HepG2 (cell line): ENCODE measurements around the gene MTOR.

Experiments used
- FOSL1 ChIP-seq: sonication (generic); formaldehyde crosslinking; IDR thresholded peaks from 2 replicates; pipeline ENCODE4 v1.9.0; 2021; ENCODE audit warnings: missing genetic modification reagents, borderline replicate concordance
- JUND ChIP-seq: sonication (generic); formaldehyde crosslinking; IDR thresholded peaks from 2 replicates; pipeline ENCODE4 v1.8.0; 2022; ENCODE audit warnings: mild to moderate bottlenecking, missing genetic modification reagents
- ZC3H4 ChIP-seq: sonication (generic); formaldehyde crosslinking; IDR thresholded peaks from 2 replicates; pipeline ENCODE4 v1.4.0; 2020; ENCODE audit warnings: missing genetic modification reagents, borderline replicate concordance
- ZKSCAN8 ChIP-seq: IDR thresholded peaks from 2 replicates; pipeline ENCODE4 v1.6.1; 2016; ENCODE audit warnings: borderline replicate concordance, missing genetic modification reagents, missing compliant biosample characterization
- ZNF674 ChIP-seq: sonication (generic); formaldehyde crosslinking; IDR thresholded peaks from 2 replicates; pipeline ENCODE4 v1.5.0; 2020; ENCODE audit warnings: low read depth, mild to moderate bottlenecking, missing genetic modification reagents
- TF ChIP-seq, protein P1 (sequence below): IDR thresholded peaks from 2 replicates; pipeline ENCODE4 v1.6.1; 2012; ENCODE audit warnings: inconsistent platforms

DNA sequence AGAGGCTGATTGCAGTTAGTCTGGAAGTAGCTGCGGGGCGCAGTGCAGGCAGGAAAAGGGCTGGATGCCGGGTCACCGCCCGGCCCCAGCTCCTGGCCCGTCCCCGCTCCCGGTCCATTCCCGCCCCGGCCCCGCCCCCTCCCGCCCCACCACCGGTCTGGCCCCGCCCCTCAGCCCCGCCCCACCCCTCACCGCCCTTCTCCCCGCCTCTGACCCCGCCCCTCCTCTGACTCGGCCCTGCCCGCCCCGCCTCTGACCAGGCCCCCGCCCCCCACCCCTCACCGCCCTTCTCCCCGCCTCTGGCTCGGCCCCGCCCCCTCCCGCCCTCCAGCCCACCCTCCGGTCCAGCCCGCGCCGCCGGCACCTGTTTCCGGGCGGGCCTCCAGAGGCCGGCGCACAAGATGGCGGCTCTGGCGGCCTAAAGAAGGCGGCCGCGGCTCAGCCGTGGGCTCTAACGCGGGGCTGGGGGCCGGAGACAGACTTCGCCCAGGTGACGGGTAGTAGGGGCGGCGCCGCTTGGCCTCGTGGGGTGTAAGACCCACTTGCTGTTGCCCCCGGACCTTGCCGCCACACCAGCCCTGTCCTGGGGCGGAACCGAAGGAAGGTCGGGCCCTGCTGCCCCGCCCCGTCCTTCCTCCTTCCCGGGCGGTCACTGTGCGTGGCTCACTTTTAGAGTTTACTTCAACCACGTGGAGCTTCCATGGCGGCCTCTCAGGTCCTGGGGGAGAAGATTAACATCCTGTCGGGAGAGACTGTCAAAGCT, 10.7 kb upstream of the MTOR start, which contains the start of gene UBIAD1:
- no peak for TF ChIP-seq ZNF674
- no peak for TF ChIP-seq ZKSCAN8
- TF ChIP-seq JUND, result no peak
- TF ChIP-seq, protein P1, sequence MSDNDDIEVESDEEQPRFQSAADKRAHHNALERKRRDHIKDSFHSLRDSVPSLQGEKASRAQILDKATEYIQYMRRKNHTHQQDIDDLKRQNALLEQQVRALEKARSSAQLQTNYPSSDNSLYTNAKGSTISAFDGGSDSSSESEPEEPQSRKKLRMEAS, result peak; percentile 95
- no peak for TF ChIP-seq ZC3H4 (CRISPR knock-in tag)
- no peak for TF ChIP-seq FOSL1 (CRISPR knock-in tag)
